NOMO-1 treated with dmso at 0.1 percent for 144 hours (cell line): ENCODE results near the gene KRT9.
"Not testable (repeated sequence)": the region's sequence is repeated elsewhere in the genome, so short reads cannot be mapped to it uniquely, and the experiment has no call there.

Experiments used
- DNase-seq: peaks from one replicate; lab custom pipeline; 2025; ENCODE audit not compliant: unreplicated experiment; lab: John Stamatoyannopoulos, UW

The KRT9 gene

DNA sequence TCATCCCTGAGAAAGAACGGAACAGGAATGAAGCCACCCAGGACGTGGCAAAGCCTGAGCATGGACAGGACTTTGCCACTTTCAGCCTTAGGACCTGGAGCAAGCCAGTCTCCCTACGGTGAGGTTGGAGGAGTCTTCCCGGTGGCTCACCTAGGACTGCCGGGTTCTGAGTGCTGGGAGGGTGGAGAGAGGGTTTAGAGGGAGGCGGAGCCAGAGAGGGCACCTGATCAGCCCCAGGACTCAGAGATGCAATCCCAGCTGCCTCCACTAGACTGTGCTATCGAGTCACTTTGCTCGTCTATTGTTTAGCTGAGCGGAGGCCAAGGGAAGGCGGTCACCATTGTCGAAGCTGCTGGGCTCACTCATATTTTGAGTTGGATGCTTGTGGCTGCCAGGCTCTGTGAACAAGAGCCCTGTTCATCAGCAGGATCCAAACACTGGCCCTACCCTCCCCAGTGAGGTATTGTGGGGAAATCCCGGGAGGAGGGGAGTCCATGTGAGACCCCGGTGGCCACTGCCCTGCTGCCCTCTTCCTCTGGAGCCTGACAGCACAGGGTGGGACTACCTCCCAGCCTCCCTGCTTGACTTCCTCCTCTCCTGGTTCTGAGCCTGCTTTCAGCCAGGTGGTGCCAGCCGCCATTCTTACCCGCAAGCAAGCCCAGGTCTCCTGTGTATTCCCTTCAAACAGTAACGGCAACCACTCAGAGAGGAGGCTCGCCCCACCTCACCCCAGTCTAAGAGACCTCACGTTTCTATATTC is 7.8 kb upstream of the KRT9 start:
- peak; percentile 72 for DNase-seq

DNA sequence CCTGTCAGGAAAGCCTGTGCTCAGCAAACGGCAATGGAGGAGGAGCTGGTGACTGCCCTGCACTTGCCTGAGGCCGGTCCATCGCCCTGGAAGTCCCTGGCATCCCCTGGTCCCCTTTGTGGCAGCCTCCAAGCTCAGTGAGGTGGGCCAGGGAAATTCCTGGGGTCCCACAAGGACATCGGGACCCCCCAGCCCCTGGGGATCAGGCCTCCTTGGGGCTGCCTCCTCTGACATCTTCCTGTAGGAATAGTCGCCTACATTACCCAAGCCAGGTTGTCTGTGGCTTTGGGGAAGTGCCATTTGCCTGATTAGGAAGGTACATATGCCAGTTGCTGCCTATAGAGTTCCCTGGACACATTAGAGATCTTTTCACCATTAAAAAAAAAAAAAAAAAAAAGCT is 7.1 kb upstream of the KRT9 start:
- no peak for DNase-seq

DNA sequence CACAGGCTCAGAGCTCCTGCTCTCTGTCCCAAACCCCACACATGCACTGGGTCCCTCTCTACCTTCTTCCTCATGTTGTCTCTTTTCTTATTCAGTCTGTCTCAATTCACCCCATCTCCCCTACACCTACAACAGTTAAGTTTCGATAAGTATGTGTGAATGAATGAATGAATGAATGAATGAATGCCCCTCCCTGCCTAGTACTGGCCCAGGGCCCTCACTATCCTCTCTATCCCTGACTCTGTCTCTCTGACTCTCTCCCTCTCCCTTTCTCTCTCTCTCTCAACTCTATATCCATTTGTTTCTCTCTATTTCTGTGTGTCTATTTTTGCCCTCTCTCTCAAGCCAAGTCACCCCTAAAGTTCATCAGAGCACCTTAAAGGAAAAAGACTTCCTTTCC is 6.7 kb upstream of the KRT9 start:
- no peak for DNase-seq

DNA sequence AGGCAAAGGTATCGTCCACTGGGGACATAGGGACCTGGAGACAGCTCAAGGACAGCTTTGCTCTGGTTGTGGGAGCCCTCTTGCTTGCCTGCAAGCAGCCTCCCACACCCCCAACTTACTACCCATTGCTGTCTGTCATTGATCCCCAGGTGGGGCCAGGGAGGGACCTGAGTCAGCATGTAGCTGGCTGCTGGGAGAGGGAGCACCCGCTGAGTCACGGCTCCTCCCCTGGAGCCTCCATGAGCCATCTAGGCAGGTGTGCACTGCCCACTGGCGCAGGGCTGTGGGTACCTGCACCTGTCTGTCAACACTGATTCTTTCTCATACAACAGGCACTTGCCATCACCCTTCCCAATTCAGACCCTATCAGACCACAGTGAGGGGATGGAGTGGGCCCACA is 4.9 kb upstream of the KRT9 start:
- DNase-seq: not testable (repeated sequence)

DNA sequence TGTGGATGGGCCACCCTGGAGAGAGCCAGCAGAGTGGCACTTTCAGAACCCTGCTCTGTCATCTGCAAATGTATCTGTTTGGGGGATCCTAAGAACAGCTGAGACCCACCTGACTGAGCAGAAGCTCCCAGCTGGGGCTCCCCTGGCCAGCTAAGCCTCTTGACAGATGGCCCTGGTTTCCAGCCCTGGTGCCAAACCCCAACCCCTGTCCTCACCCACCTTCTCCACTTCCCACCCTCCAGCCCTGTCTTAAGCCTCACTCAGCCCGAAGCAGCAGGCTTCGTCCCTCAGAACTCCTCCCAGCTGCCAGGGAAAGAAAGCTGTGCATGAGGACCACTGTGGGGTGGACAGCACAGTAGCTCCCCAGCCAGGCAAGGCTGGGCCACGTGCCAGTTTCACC is 3.5 kb upstream of the KRT9 start:
- no peak for DNase-seq

DNA sequence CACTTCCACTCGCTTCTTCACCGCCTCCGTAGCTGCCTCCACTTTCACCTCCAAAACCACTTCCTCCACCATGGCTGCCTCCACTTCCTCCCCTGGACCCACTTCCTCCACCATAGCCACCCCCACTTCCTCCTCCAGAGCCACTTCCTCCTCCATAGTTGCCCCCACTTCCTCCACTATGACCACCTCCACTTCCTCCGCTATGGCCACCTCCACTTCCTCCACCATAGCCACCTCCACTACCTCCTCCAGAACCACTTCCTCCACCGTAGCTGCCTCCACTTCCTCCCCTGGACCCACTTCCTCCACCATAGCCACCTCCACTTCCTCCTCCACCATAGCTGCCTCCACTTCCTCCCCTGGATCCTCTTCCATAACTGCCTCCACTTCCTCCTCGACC is 4.5 kb downstream of the KRT9 start:
- no peak for DNase-seq

DNA sequence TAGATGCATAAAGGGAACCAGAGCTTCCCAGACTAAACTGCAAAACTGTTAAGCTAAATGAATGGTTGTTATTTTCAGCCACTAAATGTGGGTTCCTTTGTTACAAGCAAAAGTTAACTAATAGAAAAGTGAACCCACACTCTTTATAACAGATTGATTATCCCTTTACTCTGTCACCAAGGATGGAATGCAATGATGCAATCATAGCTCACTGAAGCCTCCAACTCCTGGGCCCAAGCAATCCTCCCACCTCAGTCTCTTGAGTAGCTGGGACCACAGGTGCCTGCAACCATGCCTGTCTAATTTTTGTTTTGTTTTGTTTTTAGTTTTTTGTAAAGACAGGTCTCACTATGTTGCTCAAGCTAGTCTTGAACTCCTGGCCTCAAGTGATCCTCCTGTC is 6.5 kb downstream of the KRT9 start:
- DNase-seq: no peak

DNA sequence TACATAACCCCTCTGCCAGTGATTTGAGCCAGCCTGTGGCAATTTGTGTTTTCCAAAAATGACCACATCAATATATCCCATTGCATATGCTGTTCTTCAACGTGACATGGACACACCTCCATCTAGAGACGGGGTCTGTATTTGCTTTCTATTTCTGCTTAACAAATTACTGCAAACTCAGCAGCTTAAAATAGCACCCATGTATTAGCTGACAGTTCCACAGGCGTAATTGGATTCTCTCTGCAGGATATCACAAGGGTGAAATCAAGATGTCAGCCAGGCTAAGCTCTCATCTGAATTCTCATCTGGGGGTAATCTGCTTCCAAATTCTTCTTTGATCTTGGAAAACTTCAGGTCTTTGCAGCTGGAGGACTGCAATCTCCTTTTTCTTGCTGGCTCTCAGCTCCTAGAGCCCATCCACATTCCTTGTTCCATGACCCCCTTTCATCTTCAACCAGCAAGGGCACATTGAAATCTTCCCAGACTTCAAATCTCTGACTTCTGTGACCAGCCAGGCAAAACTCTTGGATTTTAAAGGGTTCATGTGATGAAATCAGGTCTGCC is 8.2 kb downstream of the KRT9 start:
- no peak for DNase-seq

DNA sequence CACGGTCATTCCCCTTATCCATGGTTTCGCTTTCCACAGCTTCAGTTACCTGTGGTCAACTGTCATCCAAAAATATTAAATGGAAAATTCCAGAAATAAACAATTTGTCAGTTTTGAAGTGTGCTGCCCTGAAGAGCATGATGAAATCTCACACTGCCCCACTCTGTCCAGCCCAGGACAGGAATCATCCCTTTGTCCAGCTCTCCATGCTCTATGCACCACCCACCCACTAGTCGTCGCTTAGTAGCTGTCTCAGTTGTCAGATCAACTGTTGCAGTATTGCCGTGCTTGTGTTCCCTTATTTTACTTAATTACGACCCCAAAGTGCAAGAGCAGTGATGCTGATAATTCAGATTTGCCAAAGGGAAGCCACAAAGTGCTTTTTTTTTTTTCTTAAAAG is 10.3 kb downstream of the KRT9 start:
- DNase-seq: no peak

DNA sequence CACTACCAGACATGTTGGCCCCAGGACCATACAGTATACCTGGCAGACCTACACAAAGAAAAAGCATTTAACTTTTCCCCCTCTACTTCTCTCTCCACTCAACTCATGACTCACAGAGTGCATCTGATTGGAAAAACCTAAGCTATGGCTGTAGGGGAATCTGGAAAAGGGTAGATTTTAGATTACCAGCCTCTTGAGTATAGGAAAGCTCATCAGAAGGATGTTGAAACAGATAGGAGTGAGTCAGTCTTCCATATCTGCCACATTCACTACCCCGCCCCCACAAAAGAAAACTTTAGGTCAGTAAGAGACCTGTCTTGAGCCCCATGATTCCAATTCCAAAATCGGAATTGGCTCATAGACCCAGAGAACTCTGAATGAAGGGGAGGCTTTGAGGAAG is 12.3 kb downstream of the KRT9 start:
- DNase-seq: no peak

DNA sequence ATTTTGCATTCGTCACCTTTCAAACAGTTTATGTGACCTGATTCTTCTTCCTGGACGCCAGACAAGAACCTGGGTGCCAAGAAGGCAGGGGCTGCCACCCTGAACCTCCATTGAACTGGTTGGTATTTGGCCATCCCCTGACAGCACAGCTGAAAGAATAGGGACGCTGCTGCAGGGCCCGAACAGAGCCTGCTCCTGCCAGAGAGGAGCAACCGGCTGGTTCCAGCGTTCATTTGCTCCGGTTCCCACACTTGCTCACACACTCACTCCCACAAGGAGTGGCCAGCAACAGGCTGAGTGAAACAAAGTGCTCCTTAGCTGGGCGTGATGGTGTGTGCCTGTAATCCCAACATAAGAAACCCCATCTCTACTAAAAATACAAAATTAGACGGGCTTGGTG is 14.9 kb downstream of the KRT9 start:
- no peak for DNase-seq

DNA sequence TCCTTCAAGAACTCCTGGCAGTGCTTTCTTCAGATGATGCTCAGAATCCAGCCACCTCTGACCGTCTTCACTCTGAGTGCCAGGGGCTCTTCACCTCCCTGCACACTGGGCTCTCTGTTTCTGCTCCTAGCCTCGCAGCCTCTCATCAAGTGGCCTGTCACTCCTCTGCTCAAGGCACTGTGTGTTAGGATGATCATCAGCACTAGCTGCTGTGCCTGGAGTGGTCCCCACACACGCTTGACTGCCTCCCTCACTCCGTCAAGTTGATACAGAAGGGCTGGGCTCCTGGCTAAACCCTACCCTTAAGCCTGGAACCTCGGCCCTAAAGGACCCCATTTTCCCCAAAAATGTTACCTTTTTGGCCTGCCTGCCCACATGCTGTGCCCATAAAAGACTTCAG is 15.6 kb downstream of the KRT9 start:
- DNase-seq: no peak

DNA sequence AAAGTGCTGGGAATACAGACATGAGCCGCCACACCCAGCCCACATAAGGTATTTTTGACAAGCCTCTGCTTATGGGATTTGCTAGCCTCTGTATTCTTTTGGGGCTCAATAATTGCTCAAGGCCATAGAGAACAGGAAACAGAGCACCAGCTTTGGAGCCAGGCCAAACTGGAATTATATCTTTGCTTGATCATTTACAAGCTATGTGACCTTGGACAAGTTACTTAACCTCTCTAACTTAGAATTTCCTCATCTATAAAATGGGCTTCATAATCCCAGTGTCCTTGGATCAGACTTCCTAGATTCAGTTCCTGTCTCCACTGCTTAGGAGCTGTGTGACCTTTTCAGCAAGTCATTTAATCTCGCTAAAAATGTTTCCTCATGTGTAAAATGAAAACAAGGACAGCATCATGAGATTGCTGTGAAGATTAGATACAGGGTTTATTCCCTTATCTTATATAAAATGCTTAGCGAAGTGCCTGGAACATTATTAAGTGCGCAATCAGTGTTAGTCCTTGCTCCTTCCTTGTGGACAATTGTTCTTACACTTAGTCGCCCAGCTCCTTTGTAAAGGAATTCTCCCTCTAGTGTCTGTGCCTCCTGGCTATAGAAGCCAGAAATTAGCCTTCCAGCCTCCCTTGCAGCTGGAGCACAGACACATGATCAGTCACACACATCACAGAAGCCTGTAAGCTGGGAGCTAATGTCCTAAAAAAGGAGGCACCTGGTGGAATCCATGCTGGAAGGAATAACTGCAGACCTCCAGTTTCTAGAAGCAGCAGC is 16.6 kb downstream of the KRT9 start:
- DNase-seq: no peak

DNA sequence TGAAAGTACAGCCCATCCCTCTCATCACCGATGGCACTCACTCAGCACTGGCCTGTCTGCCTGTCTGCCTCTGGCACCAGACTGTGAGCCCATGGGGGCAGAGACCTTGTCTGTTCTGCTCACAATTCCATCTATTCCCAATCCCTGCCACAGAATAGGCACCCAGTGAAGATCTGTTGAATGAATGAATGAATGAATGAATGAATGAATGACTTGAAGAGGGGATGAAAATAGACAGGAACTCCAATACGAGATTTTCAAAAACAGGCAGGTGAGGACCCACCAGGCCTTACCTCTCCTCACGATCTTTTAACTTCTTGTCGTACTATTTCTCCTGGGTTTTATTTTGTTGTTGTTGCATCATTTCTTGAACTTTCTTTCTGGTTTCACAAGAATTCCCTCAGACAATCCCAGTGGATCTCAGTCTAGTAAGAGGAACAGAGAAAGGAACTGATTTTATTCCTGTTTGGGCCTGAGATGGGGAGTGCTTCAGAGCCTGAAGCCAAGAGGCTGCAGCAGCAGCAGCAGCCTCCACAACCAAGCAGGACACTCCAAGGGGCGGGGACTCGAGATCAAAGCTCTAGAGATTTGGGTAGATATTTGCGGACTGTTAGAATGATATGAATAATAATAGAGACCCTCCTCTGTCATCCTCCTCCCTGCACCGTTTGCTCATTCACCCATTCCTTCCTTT is 17.7 kb downstream of the KRT9 start:
- DNase-seq: no peak

DNA sequence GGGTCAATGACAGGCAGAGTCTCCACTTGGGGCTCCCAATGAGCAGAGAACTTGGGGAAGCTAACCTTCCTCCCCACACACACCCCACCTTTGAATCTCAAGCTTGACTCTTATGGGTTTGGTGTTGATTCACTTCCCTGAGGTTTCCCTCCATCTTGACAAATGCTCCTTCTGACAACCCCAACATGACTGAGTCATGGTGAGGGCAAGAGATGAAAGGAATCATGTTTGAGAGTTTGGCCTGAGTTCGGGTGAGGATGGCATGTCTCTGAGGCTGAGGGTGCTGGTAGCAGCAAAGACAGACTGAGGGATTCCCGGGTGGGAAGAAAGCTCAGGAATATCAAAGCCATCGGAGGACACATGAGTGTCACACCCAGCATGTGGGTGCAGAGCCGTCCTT is 18.7 kb downstream of the KRT9 start:
- no peak for DNase-seq

DNA sequence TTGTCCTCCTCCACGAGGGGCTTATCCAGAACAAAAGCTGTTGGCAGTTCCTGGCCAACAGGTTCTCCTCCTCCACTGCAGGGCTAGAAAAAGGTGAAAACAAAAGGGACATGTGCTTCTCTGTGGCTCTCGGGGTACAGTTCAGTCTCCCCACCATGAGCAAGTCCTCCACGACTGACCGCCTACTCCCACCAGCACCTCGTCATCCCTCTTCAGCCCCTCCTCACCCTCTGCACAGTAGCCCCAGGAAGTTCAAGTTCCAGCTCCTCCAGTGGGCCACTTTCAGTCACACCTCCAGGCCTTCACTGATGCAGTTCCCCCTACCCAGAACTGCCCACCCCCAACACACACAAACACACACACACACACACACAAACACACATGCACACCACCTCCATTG is 19.4 kb downstream of the KRT9 start:
- DNase-seq: no peak

DNA sequence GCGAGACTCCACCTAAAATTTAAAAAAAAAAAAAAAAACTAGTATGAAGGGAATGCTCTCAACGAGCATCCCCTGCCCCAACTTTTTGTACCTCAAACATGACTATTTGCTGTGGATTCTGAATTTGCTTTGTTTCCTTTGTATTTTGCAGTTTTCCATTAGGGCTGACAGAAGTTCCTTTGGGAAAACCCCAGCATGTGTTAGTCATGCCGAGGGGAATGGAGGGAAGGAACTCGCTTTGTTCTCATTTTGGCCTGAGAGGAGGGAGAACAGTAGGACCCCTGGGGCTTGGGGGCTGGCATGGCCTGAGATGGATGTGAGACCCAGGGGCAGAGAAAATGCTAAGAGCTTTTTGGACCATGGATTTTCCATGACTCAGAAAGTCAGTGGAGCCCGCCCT is 20.5 kb downstream of the KRT9 start:
- DNase-seq: no peak

DNA sequence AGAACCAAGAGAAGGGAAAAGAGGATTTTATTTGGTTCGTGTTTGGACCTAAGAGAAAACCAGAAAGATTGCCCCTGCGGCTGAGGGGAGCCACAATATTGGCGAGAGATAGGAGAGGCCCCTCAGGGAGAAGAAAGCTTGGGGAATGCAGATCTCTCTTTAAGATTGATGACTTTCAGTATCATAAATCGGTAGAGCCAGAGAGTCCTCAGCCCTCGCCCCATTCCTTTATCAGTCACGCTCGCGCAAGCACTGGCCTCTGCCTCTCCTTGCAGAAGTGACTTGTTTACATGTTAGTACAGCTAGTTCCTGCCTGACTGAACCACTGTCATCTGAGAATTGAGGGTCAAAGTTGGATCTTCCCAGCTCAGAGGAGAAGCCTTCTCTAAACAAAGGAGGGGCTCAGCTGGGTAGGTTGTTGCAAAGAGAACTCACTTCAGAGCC is 22.2 kb downstream of the KRT9 start:
- DNase-seq: no peak

DNA sequence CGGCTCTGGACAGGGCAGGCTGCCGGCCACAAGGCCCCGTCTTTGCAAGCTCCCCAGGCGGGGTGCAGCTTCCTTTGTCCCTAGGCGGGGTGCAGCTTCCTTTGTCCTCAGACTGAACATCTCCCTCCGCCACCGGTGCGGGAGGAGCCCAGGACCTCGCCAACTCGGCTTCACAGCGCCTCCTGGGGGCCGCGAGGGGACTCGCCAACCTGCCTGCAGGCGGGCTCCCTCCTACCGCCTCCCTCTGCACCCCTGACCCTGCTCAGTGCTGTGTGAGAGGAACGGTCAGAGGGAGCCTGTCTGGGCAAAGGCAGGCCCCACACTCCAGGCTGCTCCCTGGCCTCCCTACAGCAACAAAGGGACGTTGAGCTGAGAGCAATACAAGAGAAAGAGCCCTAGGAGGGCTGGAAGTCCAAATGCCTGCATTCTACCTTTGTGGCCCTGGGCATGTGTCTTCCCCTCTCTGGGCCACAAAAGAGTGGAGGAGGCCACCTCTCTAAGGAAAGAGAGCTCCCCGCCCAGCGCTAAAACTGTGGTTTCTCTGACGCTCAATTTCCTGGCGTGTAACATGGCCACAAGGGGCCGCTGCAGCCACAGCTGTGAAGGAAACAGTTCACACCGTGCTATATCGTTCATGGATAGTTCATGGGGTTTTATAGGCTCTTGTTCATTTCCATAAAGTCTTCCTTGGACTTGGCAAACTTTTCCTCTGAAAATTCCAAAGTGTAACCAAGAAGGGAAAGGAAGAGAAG is 22.8 kb downstream of the KRT9 start:
- DNase-seq: peak; percentile 68

DNA sequence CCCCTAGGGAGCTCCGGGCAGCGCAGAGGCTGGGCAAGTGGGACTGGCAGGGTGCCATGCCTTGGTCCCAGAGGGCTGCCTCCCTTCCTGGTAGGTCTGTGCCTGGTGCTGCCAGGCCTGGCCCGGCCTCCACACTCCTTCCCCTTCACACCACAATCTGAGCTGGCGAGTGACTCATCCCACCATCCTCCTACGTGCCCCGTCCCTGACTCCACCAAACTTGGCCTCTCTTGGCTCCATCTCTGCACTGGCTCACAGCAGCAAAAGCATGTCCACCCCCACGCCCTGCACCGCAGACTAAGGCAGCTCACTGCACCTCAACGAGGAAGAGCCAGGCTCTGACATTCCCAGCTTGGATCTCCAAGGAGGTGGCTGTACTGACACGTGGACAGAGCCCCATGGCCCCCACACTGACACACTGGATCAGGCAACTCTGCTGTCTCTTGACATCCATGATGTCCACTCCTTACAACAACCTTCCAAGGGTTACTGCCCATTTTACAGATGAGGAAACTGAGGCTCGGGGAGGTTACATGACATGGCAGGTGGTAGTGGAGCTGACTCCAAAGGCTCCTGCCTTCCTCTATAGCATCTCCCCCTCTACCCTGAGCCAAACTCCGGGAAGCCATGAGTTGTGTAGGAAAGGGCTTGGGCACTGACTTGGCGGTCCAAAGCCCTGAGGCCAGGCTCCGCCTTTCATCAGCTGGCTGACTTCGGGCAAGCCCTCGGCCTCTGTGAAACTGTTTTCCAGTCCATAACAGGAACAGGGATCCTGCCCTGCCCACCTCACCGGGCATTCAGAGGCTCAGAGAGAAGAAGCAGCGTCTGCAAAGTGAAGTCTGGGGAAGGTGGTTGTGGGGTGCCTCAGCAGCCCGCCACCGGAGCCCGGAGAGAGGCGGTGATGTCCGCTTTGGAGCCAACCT is 23.7 kb downstream of the KRT9 start:
- peak; percentile 43 for DNase-seq
